Stimulated activated CD8-positive, alpha-beta memory T cell treated with anti-CD3 and anti-CD28 coated beads, Interleukin-12 subunit alpha, Interleukin-12 subunit beta, amount 100 ng/mL, for 24 hours (primary cell): ENCODE measurements around the gene ARHGAP10.
"Not testable (repeated sequence)": the region's sequence is repeated elsewhere in the genome, so short reads cannot be mapped to it uniquely, and the experiment has no call there.

Experiments used
- DNase-seq: peaks from one replicate; pipeline ENCODE4 v3.0.0-alpha.2; 2020; ENCODE audit errors: extremely low read depth

The ARHGAP10 gene

GRCh38 chr4:147901388-147901787, 169.5 kb downstream of the ARHGAP10 start:
- no peak for DNase-seq

GRCh38 chr4:147901916-147902315, 170.0 kb downstream of the ARHGAP10 start:
- no peak for DNase-seq

- no peak for DNase-seq
These were observed 177.3 kb downstream of the ARHGAP10 start for GRCh38 chr4:147909225-147909624.

- DNase-seq, result no peak
These were observed 178.4 kb downstream of the ARHGAP10 start for GRCh38 chr4:147910315-147910714.

GRCh38 chr4:147912106-147912505, 180.2 kb downstream of the ARHGAP10 start:
- DNase-seq, result not testable (repeated sequence)

GRCh38 chr4:147913137-147913536, 181.2 kb downstream of the ARHGAP10 start:
- DNase-seq, result no peak

GRCh38 chr4:147916351-147916750, 184.5 kb downstream of the ARHGAP10 start:
- no peak for DNase-seq

GRCh38 chr4:147923381-147923780, 191.5 kb downstream of the ARHGAP10 start:
- DNase-seq, result no peak

- no peak for DNase-seq
These were observed 192.0 kb downstream of the ARHGAP10 start for GRCh38 chr4:147923854-147924253.

GRCh38 chr4:147924604-147925412, 192.9 kb downstream of the ARHGAP10 start:
- no peak for DNase-seq

GRCh38 chr4:147927377-147928137, 195.7 kb downstream of the ARHGAP10 start:
- no peak for DNase-seq

GRCh38 chr4:147928400-147928799, 196.5 kb downstream of the ARHGAP10 start:
- DNase-seq, result no peak

- DNase-seq, result no peak
These were observed 197.9 kb downstream of the ARHGAP10 start for GRCh38 chr4:147929746-147930145.

GRCh38 chr4:147933316-147933715, 201.4 kb downstream of the ARHGAP10 start:
- no peak for DNase-seq

GRCh38 chr4:147933779-147934178, 201.9 kb downstream of the ARHGAP10 start:
- DNase-seq, result no peak

GRCh38 chr4:147938496-147938895, 206.6 kb downstream of the ARHGAP10 start:
- no peak for DNase-seq

- DNase-seq, result no peak
These were observed 208.3 kb downstream of the ARHGAP10 start for GRCh38 chr4:147940171-147940570.

GRCh38 chr4:147941373-147941772, 209.5 kb downstream of the ARHGAP10 start:
- no peak for DNase-seq

GRCh38 chr4:147942729-147943128, 210.8 kb downstream of the ARHGAP10 start:
- DNase-seq, result no peak

GRCh38 chr4:147943159-147943638, 211.3 kb downstream of the ARHGAP10 start:
- DNase-seq, result no peak

- DNase-seq, result no peak
These were observed 212.4 kb downstream of the ARHGAP10 start for GRCh38 chr4:147944249-147944648.

- no peak for DNase-seq
These were observed 212.9 kb downstream of the ARHGAP10 start for GRCh38 chr4:147944670-147945260.
